ENCODE measurements around the gene FLOT1. TPM values are rescaled to one million over a fixed set of nuclear protein-coding genes. Genes with fewer than 3 reads are reported as not detected.

FLOT1 gene
- total and polyA plus RNA-seq, 2 donors (not counting 3 experiments of a cell fraction or from before 2014, with no cell fraction given) = 141 to 154 TPM

DNA sequence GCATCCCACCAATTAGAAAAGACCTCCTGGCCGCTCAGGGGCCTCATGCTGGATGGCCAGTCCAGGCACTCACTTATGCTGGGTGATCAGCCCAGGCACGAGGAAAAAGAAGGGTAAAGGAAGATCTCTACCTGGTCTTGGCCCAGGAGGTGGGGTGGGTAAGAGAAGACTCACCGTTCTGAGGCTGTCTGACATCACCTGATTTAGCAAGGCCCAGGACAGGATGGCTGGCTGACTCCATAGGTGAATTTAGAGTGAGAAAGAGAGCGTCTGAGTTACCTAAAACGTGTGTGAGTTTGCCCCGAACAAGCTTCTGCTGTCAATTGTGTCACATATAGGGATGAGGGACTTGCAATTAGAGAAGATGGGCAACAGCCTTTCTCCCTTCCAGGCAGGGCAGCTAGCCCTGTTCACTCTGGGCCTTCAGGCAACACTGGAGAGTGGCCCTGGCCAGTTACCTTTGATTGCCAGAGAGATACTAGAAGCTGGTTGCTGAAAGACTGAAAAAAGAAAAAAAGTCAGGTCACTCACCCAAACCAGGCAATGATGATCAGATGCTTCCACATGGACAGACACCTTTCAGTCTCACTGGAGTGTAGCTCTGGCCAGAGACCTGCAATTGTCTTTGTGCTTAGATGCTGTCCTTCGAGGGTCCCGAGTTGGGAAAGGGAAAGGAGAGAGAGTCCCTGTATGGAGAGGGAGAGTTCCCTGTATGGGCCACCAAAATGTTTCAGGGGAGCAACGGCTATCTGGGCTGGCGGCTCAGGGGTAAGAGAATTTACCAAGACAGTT is 37.6 kb upstream of the FLOT1 start:
- TF ChIP-seq, protein P1, sequence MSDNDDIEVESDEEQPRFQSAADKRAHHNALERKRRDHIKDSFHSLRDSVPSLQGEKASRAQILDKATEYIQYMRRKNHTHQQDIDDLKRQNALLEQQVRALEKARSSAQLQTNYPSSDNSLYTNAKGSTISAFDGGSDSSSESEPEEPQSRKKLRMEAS (IDR thresholded peaks at IDR 0.05; ENCODE audit: insufficient read depth, insufficient read length) = no peak
- TF ChIP-seq MYC (IDR thresholded peaks at IDR 0.05; ENCODE audit: low read depth, low read length) = no peak
- TF ChIP-seq POLR2AphosphoS5 (IDR thresholded peaks at IDR 0.05; ENCODE audit: insufficient read depth, low read depth, low read length) = no peak
- no peak for TF ChIP-seq GATA2 (IDR thresholded peaks at IDR 0.05; ENCODE audit: insufficient read depth, insufficient read length, low read depth, low read length)
- no peak for TF ChIP-seq JUN (IDR thresholded peaks at IDR 0.05; ENCODE audit: borderline replicate concordance, insufficient read depth, insufficient read length, low read depth)
- TF ChIP-seq POLR2A (IDR thresholded peaks at IDR 0.05; ENCODE audit: low read depth, low read length) = no peak
- H3K79me2 ChIP-seq (ENCODE audit: control insufficient read depth, insufficient read depth, low read length) = no peaks in the 10 kb centered on the region
- no peak overlapping the region for H3K27ac ChIP-seq (ENCODE audit: insufficient read depth, low read depth, low read length)
- dilution Hi-C loops (cut with MboI; ENCODE audit: extremely low pct_ligation_motif_present, low sequenced_read_pairs) (no loop called here), intact Hi-C loops (cut with micrococcal nuclease) (no loop called here)
- FAIRE-seq (no peak), DNase-seq (ENCODE audit: low read depth, low spot score) (no peak)
- H4K20me1 ChIP-seq (replicated peaks; ENCODE audit: control insufficient read depth, extremely low read depth, insufficient read depth, low read length) = no peaks in the 10 kb centered on the region
- H3K4me3 ChIP-seq (replicated peaks in 1 of 3; ENCODE audit: insufficient read depth in 1 of 3, low read depth in 1 of 3, low read length in 3 of 3) = no peak overlapping the region
- no peaks in the 10 kb centered on the region for H3K27me3 ChIP-seq (ENCODE audit: control insufficient read depth in 2 of 2, insufficient read depth in 2 of 2, low read length in 2 of 2)
- H2AFZ ChIP-seq (ENCODE audit: low read depth, low read length) = no peak overlapping the region
- no peak overlapping the region for H3K4me2 ChIP-seq (ENCODE audit: insufficient read depth, low read length)
- CTCF ChIA-PET = no interaction called here
- POLR2A ChIA-PET = interaction anchor here (0.9 kb wide), 1 partner anchor 36 kb away, joined by 3 read pairs; the partner anchor contains the start of gene IER3
- no peak overlapping the region for H3K9ac ChIP-seq (replicated peaks; ENCODE audit: extremely low read depth, insufficient read depth, low read length)
- no peaks in the 10 kb centered on the region for H3K9me3 ChIP-seq (replicated peaks; ENCODE audit: control insufficient read depth, insufficient read depth, low read length)
- no peaks in the 10 kb centered on the region for H3K9me1 ChIP-seq (replicated peaks; ENCODE audit: control insufficient read depth, extremely low read depth, insufficient read depth, low read length)
- BruUV-seq (replicated peaks) = no TSS peak
- peaks cover 24% of the 10 kb centered on the region for H3K4me1 ChIP-seq (ENCODE audit: control insufficient read depth, extremely low read depth, insufficient read depth, low read length)
- H3K36me3 ChIP-seq (ENCODE audit: control insufficient read depth in 2 of 2, extremely low read depth in 1 of 2, insufficient read depth in 2 of 2, low read length in 2 of 2) = no peaks in the 10 kb centered on the region

DNA sequence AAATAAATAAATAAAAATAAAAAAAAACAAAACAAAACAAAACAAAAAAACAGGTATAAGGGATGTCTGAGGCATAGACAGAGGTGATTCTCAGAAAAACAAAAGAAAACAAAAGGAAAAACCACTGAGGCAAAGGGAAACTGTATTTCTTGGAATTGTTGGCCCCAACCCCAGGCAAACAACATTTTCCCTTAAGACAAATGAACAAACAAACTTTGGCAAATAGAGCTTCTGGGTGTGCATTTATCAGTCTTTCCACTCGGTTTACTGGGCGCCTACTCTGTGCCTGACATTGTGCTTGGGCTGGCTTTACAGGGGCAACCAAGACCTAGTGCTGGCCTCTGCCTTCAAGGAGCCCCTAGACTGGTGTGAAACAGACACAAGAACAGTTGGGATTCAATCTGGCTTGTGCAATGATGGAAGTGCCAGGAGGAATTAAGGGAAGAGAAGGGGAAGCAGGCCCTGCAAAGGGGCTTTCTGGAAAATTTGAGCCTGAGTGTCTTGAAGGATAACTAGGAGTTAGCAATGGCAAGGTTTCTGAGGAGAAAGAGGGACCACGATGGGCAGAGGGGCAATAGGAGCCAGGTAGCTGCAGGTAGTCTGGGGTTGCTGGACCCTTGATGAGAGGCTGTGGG is 35.6 kb upstream of the FLOT1 start:
- CTCF ChIA-PET = no interaction called here
- H3K27me3 ChIP-seq (ENCODE audit: control insufficient read depth in 2 of 2, insufficient read depth in 2 of 2, low read length in 2 of 2) = no peaks in the 10 kb centered on the region

More for the DNA sequence above, 35.6 kb upstream of the FLOT1 start:
- DNase-seq (ENCODE audit: low read depth, low spot score) (no peak), FAIRE-seq (no peak)
- Histone ChIP-seq H3K4me1 (ENCODE audit: control insufficient read depth, extremely low read depth, insufficient read depth, low read length) (peaks cover 24% of the 10 kb centered on the region), H3K4me2 (ENCODE audit: insufficient read depth, low read length) (no peak overlapping the region), H2AFZ (ENCODE audit: low read depth, low read length) (no peak overlapping the region), H3K9me1 (replicated peaks; ENCODE audit: control insufficient read depth, extremely low read depth, insufficient read depth, low read length) (no peaks in the 10 kb centered on the region), H4K20me1 (replicated peaks; ENCODE audit: control insufficient read depth, extremely low read depth, insufficient read depth, low read length) (no peaks in the 10 kb centered on the region), H3K36me3 (ENCODE audit: control insufficient read depth in 2 of 2, extremely low read depth in 1 of 2, insufficient read depth in 2 of 2, low read length in 2 of 2) (no peaks in the 10 kb centered on the region), H3K79me2 (ENCODE audit: control insufficient read depth, insufficient read depth, low read length) (no peaks in the 10 kb centered on the region), H3K9me3 (replicated peaks; ENCODE audit: control insufficient read depth, insufficient read depth, low read length) (no peaks in the 10 kb centered on the region), H3K27ac (ENCODE audit: insufficient read depth, low read depth, low read length) (no peak overlapping the region), H3K9ac (replicated peaks; ENCODE audit: extremely low read depth, insufficient read depth, low read length) (no peak overlapping the region), H3K4me3 (replicated peaks in 1 of 3; ENCODE audit: insufficient read depth in 1 of 3, low read depth in 1 of 3, low read length in 3 of 3) (no peak overlapping the region)
- POLR2A ChIA-PET = no interaction called here
- BruUV-seq (replicated peaks) = no TSS peak
- dilution Hi-C loops (cut with MboI; ENCODE audit: extremely low pct_ligation_motif_present, low sequenced_read_pairs) = no loop called here
- no peak for TF ChIP-seq FOS (IDR thresholded peaks at IDR 0.05; ENCODE audit: borderline replicate concordance, insufficient read depth, low read length)
- TF ChIP-seq, protein P2, sequence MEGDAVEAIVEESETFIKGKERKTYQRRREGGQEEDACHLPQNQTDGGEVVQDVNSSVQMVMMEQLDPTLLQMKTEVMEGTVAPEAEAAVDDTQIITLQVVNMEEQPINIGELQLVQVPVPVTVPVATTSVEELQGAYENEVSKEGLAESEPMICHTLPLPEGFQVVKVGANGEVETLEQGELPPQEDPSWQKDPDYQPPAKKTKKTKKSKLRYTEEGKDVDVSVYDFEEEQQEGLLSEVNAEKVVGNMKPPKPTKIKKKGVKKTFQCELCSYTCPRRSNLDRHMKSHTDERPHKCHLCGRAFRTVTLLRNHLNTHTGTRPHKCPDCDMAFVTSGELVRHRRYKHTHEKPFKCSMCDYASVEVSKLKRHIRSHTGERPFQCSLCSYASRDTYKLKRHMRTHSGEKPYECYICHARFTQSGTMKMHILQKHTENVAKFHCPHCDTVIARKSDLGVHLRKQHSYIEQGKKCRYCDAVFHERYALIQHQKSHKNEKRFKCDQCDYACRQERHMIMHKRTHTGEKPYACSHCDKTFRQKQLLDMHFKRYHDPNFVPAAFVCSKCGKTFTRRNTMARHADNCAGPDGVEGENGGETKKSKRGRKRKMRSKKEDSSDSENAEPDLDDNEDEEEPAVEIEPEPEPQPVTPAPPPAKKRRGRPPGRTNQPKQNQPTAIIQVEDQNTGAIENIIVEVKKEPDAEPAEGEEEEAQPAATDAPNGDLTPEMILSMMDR (IDR thresholded peaks at IDR 0.05; ENCODE audit: extremely low read depth in 1 of 2, insufficient read depth in 1 of 2, low read depth in 1 of 2, low read length in 2 of 2) = no peak
- no peak for TF ChIP-seq GATA2 (IDR thresholded peaks at IDR 0.05; ENCODE audit: insufficient read depth, insufficient read length, low read depth, low read length)
- TF ChIP-seq POLR2AphosphoS5 (IDR thresholded peaks at IDR 0.05; ENCODE audit: insufficient read depth, low read depth, low read length) = no peak
- no peak for TF ChIP-seq MYC (IDR thresholded peaks at IDR 0.05; ENCODE audit: low read depth, low read length)
- no peak for TF ChIP-seq EZH2 (IDR thresholded peaks at IDR 0.05; ENCODE audit: borderline replicate concordance, low read depth, low read length, severe bottlenecking)
- TF ChIP-seq POLR2A (IDR thresholded peaks at IDR 0.05; ENCODE audit: low read depth, low read length) = no peak
- TF ChIP-seq, protein P1 (IDR thresholded peaks at IDR 0.05; ENCODE audit: insufficient read depth, insufficient read length) = no peak
- no peak for TF ChIP-seq JUN (IDR thresholded peaks at IDR 0.05; ENCODE audit: borderline replicate concordance, insufficient read depth, insufficient read length, low read depth)
- intact Hi-C loops (cut with micrococcal nuclease) = no loop called here
